ENCODE results near the gene DOP1A. TPM values are rescaled to one million over a fixed set of nuclear protein-coding genes. Genes with fewer than 3 reads are reported as not detected.

Gene DOP1A
- total RNA-seq, 1 experiment from 2014 or later = 5.5 TPM

DNA sequence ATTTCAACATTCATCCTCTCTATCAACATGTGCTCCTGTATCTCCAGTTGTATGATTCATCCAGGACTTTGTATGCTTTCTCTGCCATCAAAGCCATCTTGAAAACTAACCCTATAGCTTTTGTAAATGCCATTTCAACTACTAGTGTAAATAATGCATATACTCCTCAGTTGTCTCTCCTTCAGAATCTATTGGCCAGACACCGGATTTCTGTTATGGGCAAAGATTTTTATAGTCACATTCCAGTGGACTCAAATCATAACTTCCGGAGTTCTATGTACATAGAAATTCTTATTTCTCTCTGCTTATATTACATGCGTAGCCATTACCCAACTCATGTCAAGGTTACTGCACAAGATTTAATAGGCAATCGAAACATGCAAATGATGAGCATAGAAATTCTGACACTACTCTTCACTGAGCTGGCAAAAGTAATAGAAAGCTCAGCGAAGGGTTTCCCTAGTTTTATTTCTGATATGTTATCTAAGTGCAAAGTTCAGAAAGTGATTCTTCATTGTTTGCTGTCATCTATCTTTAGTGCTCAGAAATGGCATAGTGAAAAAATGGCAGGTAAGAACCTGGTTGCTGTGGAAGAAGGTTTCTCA is 70.7 kb downstream of the DOP1A start:
- H2AFZ ChIP-seq (ENCODE audit: low read length) = 0 out of 2 replicates have a peak overlapping the region, but pooled peaks have one; percentile 4
- H3K9ac ChIP-seq (ENCODE audit: low read length) = no peak overlapping the region
- H3K4me2 ChIP-seq (ENCODE audit: low read length) = peak overlapping the region; percentile 18; the same call in 1 of the 2 replicates
- H3K27ac ChIP-seq (ENCODE audit: low read length) = peak overlapping the region; percentile 34; the same call in 1 of the 2 replicates
- H3F3A ChIP-seq (ENCODE audit: low read length, unreplicated experiment) = no peaks in the 10 kb centered on the region
- intact Hi-C loops (cut with micrococcal nuclease) = no loop called here
- POLR2A ChIA-PET (ENCODE audit: unreplicated experiment) = interaction anchor here (0.5 kb wide), 1 partner anchor 1309 kb away, joined by 4 read pairs; no protein-coding TSS in a partner anchor
- H3K79me2 ChIP-seq (ENCODE audit: low read length) = no peaks in the 10 kb centered on the region
- TF ChIP-seq, protein P1, sequence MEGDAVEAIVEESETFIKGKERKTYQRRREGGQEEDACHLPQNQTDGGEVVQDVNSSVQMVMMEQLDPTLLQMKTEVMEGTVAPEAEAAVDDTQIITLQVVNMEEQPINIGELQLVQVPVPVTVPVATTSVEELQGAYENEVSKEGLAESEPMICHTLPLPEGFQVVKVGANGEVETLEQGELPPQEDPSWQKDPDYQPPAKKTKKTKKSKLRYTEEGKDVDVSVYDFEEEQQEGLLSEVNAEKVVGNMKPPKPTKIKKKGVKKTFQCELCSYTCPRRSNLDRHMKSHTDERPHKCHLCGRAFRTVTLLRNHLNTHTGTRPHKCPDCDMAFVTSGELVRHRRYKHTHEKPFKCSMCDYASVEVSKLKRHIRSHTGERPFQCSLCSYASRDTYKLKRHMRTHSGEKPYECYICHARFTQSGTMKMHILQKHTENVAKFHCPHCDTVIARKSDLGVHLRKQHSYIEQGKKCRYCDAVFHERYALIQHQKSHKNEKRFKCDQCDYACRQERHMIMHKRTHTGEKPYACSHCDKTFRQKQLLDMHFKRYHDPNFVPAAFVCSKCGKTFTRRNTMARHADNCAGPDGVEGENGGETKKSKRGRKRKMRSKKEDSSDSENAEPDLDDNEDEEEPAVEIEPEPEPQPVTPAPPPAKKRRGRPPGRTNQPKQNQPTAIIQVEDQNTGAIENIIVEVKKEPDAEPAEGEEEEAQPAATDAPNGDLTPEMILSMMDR (conservative IDR thresholded peaks at IDR 0.05; ENCODE audit: low read depth, low read length) = no peak
- no peaks in the 10 kb centered on the region for H3K9me3 ChIP-seq (ENCODE audit: low read length)
- BruUV-seq (replicated peaks) = no TSS peak
- peaks cover 16% of the 10 kb centered on the region for H3K4me1 ChIP-seq (ENCODE audit: insufficient read depth, low read length)
- DNase-seq (peak; percentile 73), ATAC-seq (peak; percentile 92)
- H3K36me3 ChIP-seq (ENCODE audit: low read depth, low read length) = 0 out of 2 replicates have a peak, but pooled peaks cover 3% of the 10 kb centered on the region
- no peaks in the 10 kb centered on the region for H3K27me3 ChIP-seq (ENCODE audit: low read length)
- CTCF ChIA-PET = no interaction called here
- no peaks in the 10 kb centered on the region for H3K9me2 ChIP-seq (replicated peaks; ENCODE audit: low read length)
- H3K4me3 ChIP-seq (ENCODE audit: low read length) = no peak overlapping the region
- no peaks in the 10 kb centered on the region for H4K20me1 ChIP-seq (ENCODE audit: low read length)

DNA sequence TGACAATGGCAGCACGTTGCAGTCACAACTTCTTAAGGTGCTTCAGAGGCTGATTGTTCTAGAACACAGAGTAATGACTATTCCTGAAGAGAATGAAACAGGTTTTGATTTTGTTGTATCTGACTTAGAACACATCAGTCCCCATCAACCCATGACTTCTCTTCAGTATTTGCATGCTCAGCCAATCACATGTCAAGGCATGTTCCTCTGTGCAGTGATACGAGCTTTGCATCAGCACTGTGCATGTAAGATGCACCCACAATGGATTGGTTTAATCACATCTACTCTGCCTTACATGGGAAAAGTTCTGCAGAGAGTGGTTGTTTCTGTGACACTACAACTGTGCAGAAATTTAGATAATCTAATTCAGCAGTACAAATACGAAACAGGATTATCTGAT is 71.3 kb downstream of the DOP1A start:
- Histone ChIP-seq H3K4me2 (ENCODE audit: low read length) (no peak overlapping the region), H3K9me2 (replicated peaks; ENCODE audit: low read length) (no peaks in the 10 kb centered on the region), H3K4me1 (ENCODE audit: insufficient read depth, low read length) (peaks cover 16% of the 10 kb centered on the region), H2AFZ (ENCODE audit: low read length) (no peak overlapping the region), H3K27me3 (ENCODE audit: low read length) (no peaks in the 10 kb centered on the region), H3K27ac (ENCODE audit: low read length) (no peak overlapping the region), H3F3A (ENCODE audit: low read length, unreplicated experiment) (no peaks in the 10 kb centered on the region), H4K20me1 (ENCODE audit: low read length) (no peaks in the 10 kb centered on the region), H3K4me3 (ENCODE audit: low read length) (no peak overlapping the region), H3K9ac (ENCODE audit: low read length) (no peak overlapping the region), H3K36me3 (ENCODE audit: low read depth, low read length) (0 out of 2 replicates have a peak, but pooled peaks cover 3% of the 10 kb centered on the region), H3K9me3 (ENCODE audit: low read length) (no peaks in the 10 kb centered on the region), H3K79me2 (ENCODE audit: low read length) (no peaks in the 10 kb centered on the region)
- TF ChIP-seq, protein P1 (conservative IDR thresholded peaks at IDR 0.05; ENCODE audit: low read depth, low read length) = no peak
- TF ChIP-seq EZH2 (IDR thresholded peaks at IDR 0.05; ENCODE audit: low read length, unreplicated experiment) (no peak), EZH2phosphoT487 (IDR thresholded peaks at IDR 0.05; ENCODE audit: borderline replicate concordance, low read length) (no peak)
- ATAC-seq = no peak
- no peak for DNase-seq
- CTCF ChIA-PET = no interaction called here
- intact Hi-C loops (cut with micrococcal nuclease) = no loop called here
- POLR2A ChIA-PET (ENCODE audit: unreplicated experiment) = no interaction called here
- no TSS peak for BruUV-seq (replicated peaks)

- Histone ChIP-seq H3K4me1 (ENCODE audit: insufficient read depth, low read length) (no peaks in the 10 kb centered on the region), H3K27ac (ENCODE audit: low read length) (peak overlapping the region; percentile 37; the same call in 1 of the 2 replicates), H3K9me2 (replicated peaks; ENCODE audit: low read length) (no peaks in the 10 kb centered on the region), H3K4me2 (ENCODE audit: low read length) (0 out of 2 replicates have a peak overlapping the region, but pooled peaks have one; percentile 31), H3K36me3 (ENCODE audit: low read depth, low read length) (no peaks in the 10 kb centered on the region), H2AFZ (ENCODE audit: low read length) (no peak overlapping the region), H3K27me3 (ENCODE audit: low read length) (no peaks in the 10 kb centered on the region), H3K9ac (ENCODE audit: low read length) (no peak overlapping the region), H3K9me3 (ENCODE audit: low read length) (no peaks in the 10 kb centered on the region), H3F3A (ENCODE audit: low read length, unreplicated experiment) (no peaks in the 10 kb centered on the region), H3K79me2 (ENCODE audit: low read length) (no peaks in the 10 kb centered on the region), H3K4me3 (ENCODE audit: low read length) (no peak overlapping the region), H4K20me1 (ENCODE audit: low read length) (no peaks in the 10 kb centered on the region)
- TF ChIP-seq EZH2phosphoT487 (IDR thresholded peaks at IDR 0.05; ENCODE audit: borderline replicate concordance, low read length) (no peak), EZH2 (IDR thresholded peaks at IDR 0.05; ENCODE audit: low read length, unreplicated experiment) (no peak)
- TF ChIP-seq, protein P1 (conservative IDR thresholded peaks at IDR 0.05; ENCODE audit: low read depth, low read length) = no peak
- ATAC-seq (peak; percentile 79), DNase-seq (peak; percentile 34)
- ChIA-PET POLR2A (ENCODE audit: unreplicated experiment) (no interaction called here), CTCF (no interaction called here)
- no TSS peak for BruUV-seq (replicated peaks)
- intact Hi-C loops (cut with micrococcal nuclease) = no loop called here
Observed at GRCh38 chr6:83151114-83151513, 83.6 kb downstream of the DOP1A start.

Measured in PC-3 (cell line).